NCI-H82 (cell line): ENCODE data around the gene MFN1.

Experiments
- DNase-seq: peaks from one replicate; lab custom pipeline; 2025; lab: John Stamatoyannopoulos, UW

MFN1 gene

DNA sequence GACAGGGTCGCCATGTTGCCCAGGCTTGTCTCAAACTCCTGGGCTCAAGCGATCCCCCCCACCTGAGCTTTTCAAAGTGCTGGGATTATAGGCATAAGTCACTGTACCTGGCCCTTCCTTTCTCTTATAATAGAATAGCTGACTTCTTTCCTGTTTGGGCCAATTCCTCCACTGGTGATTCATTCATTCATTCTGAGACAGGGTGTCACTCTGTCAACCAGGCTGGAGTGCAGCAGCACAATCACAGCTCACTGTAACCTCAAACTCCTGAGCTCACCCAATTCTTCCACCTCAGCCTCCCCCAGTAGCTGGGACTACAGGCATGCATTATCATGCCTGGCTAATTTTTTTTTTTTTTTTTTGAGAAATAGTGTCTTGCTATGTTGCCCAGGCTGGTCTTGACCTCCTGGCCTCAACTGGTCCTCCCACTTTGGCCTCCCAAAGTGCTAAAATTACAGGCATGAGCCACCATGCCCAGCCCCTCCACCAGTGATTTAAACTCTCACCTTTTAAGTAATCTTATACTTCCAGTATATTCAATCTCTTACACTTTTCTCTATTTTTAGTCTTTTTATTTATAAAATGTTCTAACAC, 82.9 kb downstream of the MFN1 start:
- DNase-seq, result no peak

- DNase-seq, result no peak
Observed at GRCh38 chr3:179432021-179432420, 84.5 kb downstream of the MFN1 start.

GRCh38 chr3:179432451-179432850, 84.9 kb downstream of the MFN1 start:
- no peak for DNase-seq

- DNase-seq, result no peak
Observed at GRCh38 chr3:179436517-179436916, 89.0 kb downstream of the MFN1 start.

GRCh38 chr3:179438841-179439240, 91.3 kb downstream of the MFN1 start:
- DNase-seq, result peak; percentile 12
